ENCODE data around the gene MARCHF5.

DNA sequence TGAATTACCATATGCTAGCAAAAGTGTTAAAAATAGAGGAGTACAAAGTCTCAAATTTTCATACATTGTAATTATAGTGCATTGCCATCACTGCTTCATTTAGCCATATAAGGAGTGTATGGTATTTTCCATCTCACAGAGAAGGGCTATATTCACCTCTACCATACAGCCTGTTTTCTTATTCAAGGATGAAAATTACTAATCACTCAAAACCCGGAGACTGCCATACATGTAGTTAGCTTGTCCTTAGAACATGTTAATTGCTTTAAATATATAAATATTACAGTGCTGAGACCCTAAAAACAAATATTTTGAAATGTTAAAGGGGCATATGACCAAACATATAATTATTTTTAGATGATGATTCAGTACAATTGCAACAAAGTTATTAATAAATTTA is 49.5 kb upstream of the MARCHF5 start:
- TF ChIP-seq CTCF (IDR thresholded peaks at IDR 0.05) (no peak), EZH2 (IDR thresholded peaks at IDR 0.05; ENCODE audit: borderline replicate concordance, insufficient read depth, low read depth, low read length, poor library complexity, severe bottlenecking) (no peak)
